ENCODE data around the gene GRK5.

Gene GRK5

GRCh38 chr10:119447421-119447820 lies 240.1 kb downstream of the GRK5 start:
- TF ChIP-seq, protein P1, sequence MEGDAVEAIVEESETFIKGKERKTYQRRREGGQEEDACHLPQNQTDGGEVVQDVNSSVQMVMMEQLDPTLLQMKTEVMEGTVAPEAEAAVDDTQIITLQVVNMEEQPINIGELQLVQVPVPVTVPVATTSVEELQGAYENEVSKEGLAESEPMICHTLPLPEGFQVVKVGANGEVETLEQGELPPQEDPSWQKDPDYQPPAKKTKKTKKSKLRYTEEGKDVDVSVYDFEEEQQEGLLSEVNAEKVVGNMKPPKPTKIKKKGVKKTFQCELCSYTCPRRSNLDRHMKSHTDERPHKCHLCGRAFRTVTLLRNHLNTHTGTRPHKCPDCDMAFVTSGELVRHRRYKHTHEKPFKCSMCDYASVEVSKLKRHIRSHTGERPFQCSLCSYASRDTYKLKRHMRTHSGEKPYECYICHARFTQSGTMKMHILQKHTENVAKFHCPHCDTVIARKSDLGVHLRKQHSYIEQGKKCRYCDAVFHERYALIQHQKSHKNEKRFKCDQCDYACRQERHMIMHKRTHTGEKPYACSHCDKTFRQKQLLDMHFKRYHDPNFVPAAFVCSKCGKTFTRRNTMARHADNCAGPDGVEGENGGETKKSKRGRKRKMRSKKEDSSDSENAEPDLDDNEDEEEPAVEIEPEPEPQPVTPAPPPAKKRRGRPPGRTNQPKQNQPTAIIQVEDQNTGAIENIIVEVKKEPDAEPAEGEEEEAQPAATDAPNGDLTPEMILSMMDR (IDR thresholded peaks at IDR 0.05; ENCODE audit: low read depth, low read length), result no peak
- no peak for DNase-seq
- Histone ChIP-seq H3K9me3 (ENCODE audit: severe bottlenecking) (no peaks in the 10 kb centered on the region), H3K27ac (no peak overlapping the region), H3K27me3 (ENCODE audit: insufficient read depth, low read depth, severe bottlenecking) (no peaks in the 10 kb centered on the region), H3K4me3 (ENCODE audit: low read depth, low read length) (no peak overlapping the region), H3K36me3 (peaks cover 22% of the 10 kb centered on the region)

- Histone ChIP-seq H3K4me3 (ENCODE audit: low read depth, low read length) (no peak overlapping the region), H3K36me3 (peaks cover 24% of the 10 kb centered on the region), H3K9me3 (ENCODE audit: severe bottlenecking) (no peaks in the 10 kb centered on the region), H3K27me3 (ENCODE audit: insufficient read depth, low read depth, severe bottlenecking) (no peaks in the 10 kb centered on the region), H3K27ac (no peak overlapping the region)
- TF ChIP-seq, protein P1 (IDR thresholded peaks at IDR 0.05; ENCODE audit: low read depth, low read length), result no peak
- no peak for DNase-seq
Observed at GRCh38 chr10:119447823-119448546, 240.6 kb downstream of the GRK5 start.

- H3K27me3 ChIP-seq (ENCODE audit: insufficient read depth, low read depth, severe bottlenecking), result no peaks in the 10 kb centered on the region
- TF ChIP-seq, protein P1 (IDR thresholded peaks at IDR 0.05; ENCODE audit: low read depth, low read length), result no peak
- DNase-seq, result no peak
Observed at GRCh38 chr10:119448628-119449584, 241.5 kb downstream of the GRK5 start.

DNA sequence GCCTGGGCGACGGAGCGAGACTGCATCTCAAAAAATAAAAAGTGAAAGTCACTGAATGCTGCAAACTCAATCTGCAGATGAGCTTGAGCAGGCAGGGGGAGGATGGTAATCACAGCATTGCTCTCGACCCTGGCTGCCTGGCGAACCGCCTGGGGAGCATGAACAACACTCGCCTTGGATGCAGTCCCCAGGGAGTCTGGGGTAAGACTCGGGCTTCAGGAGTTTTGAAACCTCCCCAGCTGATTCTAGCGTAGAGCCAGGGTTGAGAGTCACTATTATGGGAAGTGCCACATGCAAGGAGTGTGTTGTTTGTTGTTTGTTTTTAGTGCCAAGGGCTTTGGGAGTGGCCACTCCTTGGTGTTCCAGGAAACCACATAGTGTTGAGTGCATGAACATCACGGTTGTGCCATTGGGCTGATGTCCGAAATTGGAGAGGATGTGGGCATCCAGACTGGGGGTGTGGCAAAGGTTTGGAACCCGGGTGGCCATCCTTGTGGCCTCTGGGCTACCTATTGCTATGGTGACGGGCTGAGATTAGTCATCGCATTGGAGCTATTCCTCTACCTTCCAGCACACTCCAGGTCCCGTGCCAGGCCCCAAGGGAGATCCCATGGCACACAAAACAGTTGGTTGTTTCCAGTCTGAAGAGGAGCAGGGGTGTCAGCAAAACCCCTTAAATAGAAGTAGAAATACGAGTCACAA lies 242.5 kb downstream of the GRK5 start:
- TF ChIP-seq, protein P1 (IDR thresholded peaks at IDR 0.05; ENCODE audit: low read depth, low read length), result no peak

More at GRCh38 chr10:119448628-119449584, 241.5 kb downstream of the GRK5 start:
- no peaks in the 10 kb centered on the region for H3K9me3 ChIP-seq (ENCODE audit: severe bottlenecking)
- H3K36me3 ChIP-seq, result peaks cover 29% of the 10 kb centered on the region
- no peak overlapping the region for H3K4me3 ChIP-seq (ENCODE audit: low read depth, low read length)
- H3K27ac ChIP-seq, result no peak overlapping the region

DNA sequence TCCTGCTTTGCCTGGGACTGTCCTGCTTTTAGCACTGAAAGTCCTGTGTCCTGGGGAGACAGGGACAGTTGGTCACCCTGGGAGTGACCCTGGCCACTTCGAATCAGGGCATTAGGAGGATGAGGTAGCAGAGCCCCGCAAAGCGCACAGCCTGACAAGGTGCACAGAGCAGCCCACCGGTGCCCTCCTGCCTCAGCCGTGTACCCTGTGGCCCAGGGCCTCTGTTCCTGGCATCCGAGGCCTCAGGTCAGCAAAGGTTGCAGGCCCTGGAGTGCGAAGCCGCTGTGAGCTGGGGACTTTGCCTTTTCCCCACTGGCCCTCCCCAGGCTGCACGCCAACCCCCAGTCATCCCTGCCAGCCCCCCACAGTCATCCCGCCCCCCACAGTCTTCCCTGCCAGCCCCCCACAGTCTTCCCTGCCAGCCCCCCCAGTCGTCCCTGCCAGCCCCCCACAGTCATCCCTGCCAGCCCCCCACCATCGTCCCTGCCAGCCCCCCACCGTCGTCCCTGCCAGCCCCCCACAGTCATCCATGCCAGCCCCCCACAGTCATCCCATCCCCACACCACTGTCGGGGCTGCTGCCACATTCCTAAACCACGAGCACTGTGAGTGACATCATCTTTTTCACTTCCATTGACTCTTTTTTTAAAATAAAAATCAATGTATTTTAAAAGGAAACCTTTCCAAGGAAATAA lies 243.4 kb downstream of the GRK5 start:
- peaks cover 25% of the 10 kb centered on the region for H3K36me3 ChIP-seq
- no peak for DNase-seq
- no peaks in the 10 kb centered on the region for H3K9me3 ChIP-seq (ENCODE audit: severe bottlenecking)
- H3K4me3 ChIP-seq (ENCODE audit: low read depth, low read length), result no peak overlapping the region
- TF ChIP-seq, protein P1 (IDR thresholded peaks at IDR 0.05; ENCODE audit: low read depth, low read length), result no peak
- H3K27me3 ChIP-seq (ENCODE audit: insufficient read depth, low read depth, severe bottlenecking), result no peaks in the 10 kb centered on the region
- no peak overlapping the region for H3K27ac ChIP-seq

More for the DNA sequence above, 242.5 kb downstream of the GRK5 start:
- no peak overlapping the region for H3K27ac ChIP-seq
- DNase-seq, result no peak
- no peaks in the 10 kb centered on the region for H3K27me3 ChIP-seq (ENCODE audit: insufficient read depth, low read depth, severe bottlenecking)
- peaks cover 27% of the 10 kb centered on the region for H3K36me3 ChIP-seq
- H3K4me3 ChIP-seq (ENCODE audit: low read depth, low read length), result no peak overlapping the region
- H3K9me3 ChIP-seq (ENCODE audit: severe bottlenecking), result no peaks in the 10 kb centered on the region
